ENCODE results near the gene MGAT5B.

DNA sequence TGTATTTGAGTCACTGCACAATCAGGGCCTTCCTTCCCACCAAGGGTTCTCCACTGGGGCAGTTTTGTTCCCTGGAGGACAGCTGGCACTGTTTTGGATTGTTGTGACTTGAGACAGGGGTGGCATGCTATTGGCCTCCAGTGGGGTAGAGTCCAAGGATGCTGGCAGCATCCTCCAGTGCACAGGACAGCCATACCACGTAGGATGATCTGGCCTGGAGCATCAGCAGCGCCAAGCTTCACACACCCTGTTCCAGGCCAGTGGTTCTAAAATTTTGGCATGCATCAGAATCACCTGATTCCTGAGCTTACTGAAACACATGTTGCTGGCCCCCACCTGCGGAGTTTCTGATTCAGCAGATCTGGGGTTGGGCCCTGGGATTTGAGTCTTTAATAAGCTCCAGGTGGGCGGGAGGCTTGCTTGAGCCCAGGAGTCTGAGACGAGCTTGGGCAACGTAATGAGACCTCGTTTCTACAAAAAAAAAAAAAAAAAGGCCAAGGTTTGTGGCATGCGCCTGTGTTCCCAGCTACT lies 83.2 kb downstream of the MGAT5B start:
- no peak for TF ChIP-seq SIN3A (IDR thresholded peaks at IDR 0.05; ENCODE audit: low read depth, low read length)
- TF ChIP-seq RB1 (IDR thresholded peaks at IDR 0.05; ENCODE audit: borderline replicate concordance), result no peak
- no peak for TF ChIP-seq SP1 (IDR thresholded peaks at IDR 0.05; ENCODE audit: low read depth, low read length)
- TF ChIP-seq, protein P1, sequence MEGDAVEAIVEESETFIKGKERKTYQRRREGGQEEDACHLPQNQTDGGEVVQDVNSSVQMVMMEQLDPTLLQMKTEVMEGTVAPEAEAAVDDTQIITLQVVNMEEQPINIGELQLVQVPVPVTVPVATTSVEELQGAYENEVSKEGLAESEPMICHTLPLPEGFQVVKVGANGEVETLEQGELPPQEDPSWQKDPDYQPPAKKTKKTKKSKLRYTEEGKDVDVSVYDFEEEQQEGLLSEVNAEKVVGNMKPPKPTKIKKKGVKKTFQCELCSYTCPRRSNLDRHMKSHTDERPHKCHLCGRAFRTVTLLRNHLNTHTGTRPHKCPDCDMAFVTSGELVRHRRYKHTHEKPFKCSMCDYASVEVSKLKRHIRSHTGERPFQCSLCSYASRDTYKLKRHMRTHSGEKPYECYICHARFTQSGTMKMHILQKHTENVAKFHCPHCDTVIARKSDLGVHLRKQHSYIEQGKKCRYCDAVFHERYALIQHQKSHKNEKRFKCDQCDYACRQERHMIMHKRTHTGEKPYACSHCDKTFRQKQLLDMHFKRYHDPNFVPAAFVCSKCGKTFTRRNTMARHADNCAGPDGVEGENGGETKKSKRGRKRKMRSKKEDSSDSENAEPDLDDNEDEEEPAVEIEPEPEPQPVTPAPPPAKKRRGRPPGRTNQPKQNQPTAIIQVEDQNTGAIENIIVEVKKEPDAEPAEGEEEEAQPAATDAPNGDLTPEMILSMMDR (IDR thresholded peaks at IDR 0.05 in 2 of 3, conservative IDR thresholded peaks at IDR 0.05 in 1 of 3; ENCODE audit: control insufficient read depth in 2 of 3, extremely low read depth in 1 of 3, insufficient read depth in 1 of 3, low read depth in 3 of 3, low read length in 3 of 3), result no peak
- no peak for TF ChIP-seq CREB1 (IDR thresholded peaks at IDR 0.05; ENCODE audit: low read depth)
- TF ChIP-seq, protein P2, sequence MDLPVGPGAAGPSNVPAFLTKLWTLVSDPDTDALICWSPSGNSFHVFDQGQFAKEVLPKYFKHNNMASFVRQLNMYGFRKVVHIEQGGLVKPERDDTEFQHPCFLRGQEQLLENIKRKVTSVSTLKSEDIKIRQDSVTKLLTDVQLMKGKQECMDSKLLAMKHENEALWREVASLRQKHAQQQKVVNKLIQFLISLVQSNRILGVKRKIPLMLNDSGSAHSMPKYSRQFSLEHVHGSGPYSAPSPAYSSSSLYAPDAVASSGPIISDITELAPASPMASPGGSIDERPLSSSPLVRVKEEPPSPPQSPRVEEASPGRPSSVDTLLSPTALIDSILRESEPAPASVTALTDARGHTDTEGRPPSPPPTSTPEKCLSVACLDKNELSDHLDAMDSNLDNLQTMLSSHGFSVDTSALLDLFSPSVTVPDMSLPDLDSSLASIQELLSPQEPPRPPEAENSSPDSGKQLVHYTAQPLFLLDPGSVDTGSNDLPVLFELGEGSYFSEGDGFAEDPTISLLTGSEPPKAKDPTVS (IDR thresholded peaks at IDR 0.05; ENCODE audit: low read depth, low read length), result no peak
- TF ChIP-seq JUNB (IDR thresholded peaks at IDR 0.05), result no peak
- TF ChIP-seq HCFC1 (IDR thresholded peaks at IDR 0.05; ENCODE audit: low read length), result no peak
- no peak for TF ChIP-seq ZNF207 (IDR thresholded peaks at IDR 0.05; ENCODE audit: borderline replicate concordance)
- TF ChIP-seq BCL11A (IDR thresholded peaks at IDR 0.05; ENCODE audit: low read depth, low read length), result no peak
- no peak for TF ChIP-seq GABPA (IDR thresholded peaks at IDR 0.05; ENCODE audit: low read depth)
